ENCODE data around the gene TTC9B.

DNA sequence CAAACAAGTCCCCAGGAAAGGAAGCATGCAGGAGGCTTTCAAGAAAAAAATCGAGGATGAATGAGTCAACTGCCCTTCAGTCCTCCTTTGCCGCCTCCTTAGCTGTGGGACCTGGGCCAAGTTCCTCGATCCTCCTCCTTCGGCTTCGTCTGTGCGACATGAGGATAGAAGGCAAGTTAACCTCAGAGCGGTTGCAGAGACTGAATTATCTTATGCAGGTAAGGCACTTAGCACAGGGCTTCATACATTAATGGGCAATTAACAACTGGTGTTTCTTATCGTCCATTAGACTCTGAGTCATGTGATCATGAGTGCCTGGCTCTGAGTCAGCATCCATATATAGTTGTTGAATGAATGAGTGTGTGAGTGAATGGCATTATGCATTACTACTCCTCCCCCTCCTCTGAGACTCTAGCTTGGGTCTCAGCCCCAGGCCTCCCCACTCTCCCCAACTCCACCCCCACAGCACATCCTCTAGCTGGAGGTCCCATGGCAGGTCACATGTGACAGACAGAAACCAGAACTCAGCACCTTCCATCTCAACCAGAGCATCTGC is 1.6 kb upstream of the TTC9B start:
- no peak for TF ChIP-seq REST (IDR thresholded peaks at IDR 0.05; ENCODE audit: insufficient read depth in 1 of 2, low read depth in 2 of 2, low read length in 2 of 2)
- no peak for TF ChIP-seq POLR2AphosphoS5 (IDR thresholded peaks at IDR 0.05; ENCODE audit: low read depth, low read length)
